T-helper 1 cell treated with Interleukin-12 subunit alpha and Interleukin-12 subunit beta and Interleukin-4 antibody, amounts not matched to agents 30 μg/mL and 1 μg/mL, for 36 hours (primary cell): ENCODE results near the gene AVPR2.

Experiments used
- H3K27ac Mint-ChIP-seq: one replicate; pipeline ENCODE4 v1.8.0; 2021; ENCODE audit warnings: mild to moderate bottlenecking, mixed read lengths
- H3K27me3 Mint-ChIP-seq: one replicate; pipeline ENCODE4 v1.8.0; 2021; ENCODE audit warnings: low read depth, mixed read lengths
- H3K36me3 Mint-ChIP-seq: one replicate; pipeline ENCODE4 v1.8.0; 2021; ENCODE audit warnings: low read depth, mixed read lengths
- H3K4me1 Mint-ChIP-seq: one replicate; pipeline ENCODE4 v1.8.0; 2021; ENCODE audit warnings: low read depth, mixed read lengths
- H3K4me3 Mint-ChIP-seq: one replicate; pipeline ENCODE4 v1.8.0; 2021; ENCODE audit warnings: mild to moderate bottlenecking, moderate library complexity, mixed read lengths
- H3K9me3 Mint-ChIP-seq: one replicate; pipeline ENCODE4 v1.8.0; 2021; ENCODE audit warnings: mixed read lengths

The AVPR2 gene

DNA sequence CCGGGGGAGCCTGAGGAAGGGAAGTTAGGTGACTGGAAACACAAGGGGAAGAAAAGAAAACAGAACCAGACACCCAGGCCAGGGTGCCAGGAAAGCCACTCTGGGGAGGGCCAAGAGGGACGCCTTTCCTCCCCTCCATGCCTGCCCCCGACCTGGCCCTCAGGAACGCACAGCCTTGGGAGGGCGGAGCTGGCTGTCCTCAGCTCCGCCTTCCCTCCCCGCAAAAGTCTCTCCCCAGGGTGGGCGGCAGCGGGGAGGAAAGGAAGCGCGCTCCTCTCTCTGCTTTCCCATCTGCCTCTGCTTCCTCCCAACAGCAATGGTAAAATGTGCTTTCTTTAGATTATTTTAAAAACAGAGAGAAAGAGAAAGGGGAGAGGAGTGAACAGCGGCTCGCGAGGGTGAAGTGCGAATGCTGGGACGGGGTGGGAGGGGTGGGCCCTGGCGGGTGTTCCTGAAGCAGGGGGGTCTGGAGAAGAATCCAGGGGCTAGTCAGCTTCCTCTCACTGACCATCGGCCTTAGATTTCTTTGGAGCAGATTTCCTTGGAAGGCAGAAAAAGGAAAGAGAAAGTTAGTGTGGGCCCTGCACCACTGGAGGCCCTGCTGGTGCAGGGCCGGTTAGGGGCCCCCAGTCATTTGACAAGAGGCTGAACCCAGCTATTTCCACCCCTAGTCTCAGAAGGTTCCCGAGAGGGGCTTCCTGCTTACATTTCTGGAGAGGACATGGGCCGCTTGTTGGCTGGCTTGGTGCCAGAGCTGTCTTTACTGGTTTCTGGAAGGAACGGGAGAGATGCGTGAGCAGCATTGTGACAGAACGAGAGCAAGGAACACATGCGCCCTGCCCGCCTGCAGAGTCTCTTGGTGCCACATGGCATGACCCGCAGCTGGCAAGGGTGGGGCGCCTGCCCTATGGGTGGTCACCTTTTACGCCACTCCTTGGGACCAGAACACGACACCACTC lies 44.7 kb downstream of the AVPR2 start:
- Mint-ChIP-seq H3K36me3 (peaks cover 19% of the 10 kb centered on the region), H3K4me3 (peak overlapping the region; percentile 25), H3K27ac (peak overlapping the region; percentile 31), H3K9me3 (no peaks in the 10 kb centered on the region), H3K27me3 (no peaks in the 10 kb centered on the region), H3K4me1 (peaks cover 14% of the 10 kb centered on the region)

DNA sequence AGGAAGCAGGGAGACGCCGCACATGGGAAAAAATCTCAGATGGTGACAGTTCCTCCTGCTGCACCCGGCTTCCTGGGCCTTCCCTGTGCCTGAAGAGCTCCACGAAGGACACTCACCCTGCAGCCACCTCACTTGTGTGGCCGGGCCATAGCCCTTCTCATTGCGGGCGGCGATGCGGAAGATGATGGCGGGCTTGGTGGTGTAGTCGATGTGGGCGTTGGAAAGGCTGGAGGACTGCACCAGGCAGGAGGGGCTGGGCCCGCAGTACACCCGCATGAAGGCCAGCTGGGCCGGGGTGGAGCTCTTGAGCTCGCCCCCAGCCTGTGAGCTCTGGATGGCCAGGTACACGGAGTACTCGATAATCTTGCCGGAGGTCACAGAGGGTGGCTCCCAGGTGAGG lies 45.7 kb downstream of the AVPR2 start:
- Mint-ChIP-seq H3K27me3 (no peaks in the 10 kb centered on the region), H3K4me1 (peaks cover 11% of the 10 kb centered on the region), H3K4me3 (no peak overlapping the region), H3K9me3 (no peaks in the 10 kb centered on the region), H3K36me3 (peaks cover 17% of the 10 kb centered on the region), H3K27ac (no peak overlapping the region)

DNA sequence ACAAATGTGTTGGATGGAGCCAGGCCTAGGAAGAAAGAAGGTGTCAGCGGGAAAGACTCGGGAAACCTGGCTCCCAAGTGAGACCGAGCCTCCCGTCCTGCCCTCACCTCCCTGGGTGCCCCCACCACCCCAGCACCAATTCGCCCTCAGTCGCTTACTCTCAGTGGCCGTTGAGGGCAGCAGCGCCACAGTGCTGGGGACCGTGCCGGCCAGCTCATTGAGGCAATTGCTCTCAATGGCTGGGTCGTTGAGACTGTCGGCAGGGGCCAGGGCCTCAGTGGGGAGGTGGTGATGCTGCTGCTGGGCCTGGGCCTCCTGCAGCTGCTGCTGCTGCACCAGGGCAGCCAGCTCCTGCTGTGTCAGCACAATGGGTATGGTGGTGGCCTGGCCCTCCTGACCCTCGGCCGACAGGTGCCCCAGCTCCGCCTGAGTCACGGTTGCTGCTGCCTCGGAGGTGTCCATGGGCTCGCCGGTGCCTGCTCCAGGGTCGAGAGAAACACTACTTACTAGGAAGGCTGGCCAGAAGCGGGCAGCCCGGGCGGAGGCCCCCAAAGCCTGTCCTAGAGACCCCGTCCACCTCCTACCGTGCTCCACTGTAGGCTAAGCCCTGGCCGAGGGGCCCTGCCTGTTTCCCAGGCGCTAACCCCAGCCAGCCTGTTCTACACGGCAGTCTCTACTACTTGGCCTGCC lies 47.4 kb downstream of the AVPR2 start:
- Mint-ChIP-seq H3K4me3 (no peak overlapping the region), H3K36me3 (peaks cover 20% of the 10 kb centered on the region), H3K27ac (no peak overlapping the region), H3K4me1 (peaks cover 13% of the 10 kb centered on the region), H3K9me3 (no peaks in the 10 kb centered on the region), H3K27me3 (no peaks in the 10 kb centered on the region)

DNA sequence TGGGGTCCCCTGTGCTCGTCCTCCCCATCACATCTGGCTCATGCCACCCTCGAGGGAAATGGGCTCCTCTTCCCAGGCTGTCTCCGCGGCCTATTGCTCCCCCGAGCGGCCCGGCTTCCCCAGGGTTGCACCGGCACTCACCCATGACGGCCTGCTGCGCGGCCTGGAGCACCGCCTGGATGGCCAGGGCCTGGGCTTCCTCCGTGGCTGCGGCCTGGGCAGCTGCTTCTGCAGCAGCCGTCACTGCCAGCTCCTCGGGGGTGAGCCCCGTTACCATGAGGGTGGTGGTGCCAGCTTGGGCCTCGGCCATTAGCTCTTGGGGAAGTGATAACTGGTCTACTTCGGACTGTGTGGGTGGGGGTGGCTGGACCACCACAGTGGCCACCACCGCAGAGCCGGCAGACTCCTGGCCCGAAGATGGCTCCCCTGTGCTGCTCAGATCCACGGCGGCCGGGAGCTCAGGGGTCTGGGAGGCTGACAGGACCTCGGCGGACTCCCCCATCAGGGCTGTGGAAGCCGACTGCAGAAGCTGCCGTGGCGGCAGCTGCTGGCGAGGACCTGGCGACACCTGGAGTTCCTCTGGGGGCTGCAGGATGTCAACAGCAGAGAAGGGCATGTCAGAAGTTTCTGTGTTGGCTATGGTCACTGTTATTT lies 48.0 kb downstream of the AVPR2 start:
- Mint-ChIP-seq H3K27me3 (no peaks in the 10 kb centered on the region), H3K4me1 (peaks cover 11% of the 10 kb centered on the region), H3K4me3 (no peak overlapping the region), H3K27ac (no peak overlapping the region), H3K36me3 (peaks cover 18% of the 10 kb centered on the region), H3K9me3 (no peaks in the 10 kb centered on the region)

DNA sequence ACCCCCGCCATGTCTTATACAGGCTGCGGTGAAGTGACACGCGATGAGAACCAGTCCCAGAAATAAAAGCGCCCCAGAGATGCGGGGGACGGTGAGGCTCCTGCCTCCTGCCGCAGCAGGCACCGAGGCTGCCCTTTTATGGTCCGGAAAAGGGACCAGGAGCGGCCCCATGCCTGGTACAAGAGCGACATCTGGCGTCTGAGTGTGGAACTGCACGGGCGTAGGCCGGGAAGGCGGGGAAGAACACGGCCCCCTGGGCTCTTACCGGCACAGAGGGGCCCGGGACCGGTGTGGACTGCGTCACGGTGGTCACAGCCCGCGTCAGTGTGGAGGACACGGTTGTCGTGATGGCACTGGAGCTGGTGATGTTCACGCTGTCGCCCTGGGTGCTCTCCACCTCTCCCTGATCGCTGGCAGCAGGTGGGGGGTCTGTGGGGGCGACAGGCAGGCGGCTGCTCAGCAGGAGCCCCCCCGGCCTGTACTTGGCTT lies 48.9 kb downstream of the AVPR2 start:
- Mint-ChIP-seq H3K9me3 (no peaks in the 10 kb centered on the region), H3K27me3 (no peaks in the 10 kb centered on the region), H3K4me3 (no peak overlapping the region), H3K36me3 (peaks cover 20% of the 10 kb centered on the region), H3K4me1 (peaks cover 10% of the 10 kb centered on the region), H3K27ac (no peak overlapping the region)

DNA sequence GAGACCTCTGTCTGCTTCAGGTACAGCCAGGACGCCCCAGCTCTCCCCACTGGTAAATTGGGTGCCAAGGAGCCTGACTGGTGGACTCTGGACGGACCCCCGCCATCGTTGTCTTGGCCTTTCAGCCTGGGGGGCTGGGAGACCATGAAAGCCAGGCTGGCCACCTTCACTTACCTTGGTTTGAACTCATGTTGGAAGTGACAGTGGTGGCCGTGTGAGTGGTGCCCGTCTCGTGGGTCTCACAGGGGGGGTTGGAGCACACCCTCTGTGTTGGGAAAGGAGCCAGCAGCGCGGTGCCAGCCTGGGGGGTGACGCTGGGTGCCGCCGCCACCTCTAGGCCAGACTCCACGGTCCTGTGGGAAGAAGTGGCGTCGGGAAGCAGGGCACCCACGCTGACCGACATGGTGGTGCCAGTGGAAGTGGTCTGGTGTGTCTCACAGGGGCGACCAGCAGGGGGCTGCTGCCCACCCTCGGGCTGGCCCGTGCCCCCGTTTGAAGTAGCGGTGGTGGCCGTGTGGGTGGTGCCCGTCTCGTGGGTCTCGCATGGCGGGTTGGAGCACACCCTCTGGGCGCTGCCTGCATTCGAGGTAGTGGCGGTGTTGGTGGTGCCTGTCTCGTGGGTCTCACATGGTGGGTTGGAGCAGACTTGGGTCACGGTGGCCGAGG lies 49.6 kb downstream of the AVPR2 start:
- Mint-ChIP-seq H3K27ac (no peak overlapping the region), H3K36me3 (peaks cover 21% of the 10 kb centered on the region), H3K27me3 (no peaks in the 10 kb centered on the region), H3K4me1 (peaks cover 10% of the 10 kb centered on the region), H3K4me3 (no peak overlapping the region), H3K9me3 (no peaks in the 10 kb centered on the region)

DNA sequence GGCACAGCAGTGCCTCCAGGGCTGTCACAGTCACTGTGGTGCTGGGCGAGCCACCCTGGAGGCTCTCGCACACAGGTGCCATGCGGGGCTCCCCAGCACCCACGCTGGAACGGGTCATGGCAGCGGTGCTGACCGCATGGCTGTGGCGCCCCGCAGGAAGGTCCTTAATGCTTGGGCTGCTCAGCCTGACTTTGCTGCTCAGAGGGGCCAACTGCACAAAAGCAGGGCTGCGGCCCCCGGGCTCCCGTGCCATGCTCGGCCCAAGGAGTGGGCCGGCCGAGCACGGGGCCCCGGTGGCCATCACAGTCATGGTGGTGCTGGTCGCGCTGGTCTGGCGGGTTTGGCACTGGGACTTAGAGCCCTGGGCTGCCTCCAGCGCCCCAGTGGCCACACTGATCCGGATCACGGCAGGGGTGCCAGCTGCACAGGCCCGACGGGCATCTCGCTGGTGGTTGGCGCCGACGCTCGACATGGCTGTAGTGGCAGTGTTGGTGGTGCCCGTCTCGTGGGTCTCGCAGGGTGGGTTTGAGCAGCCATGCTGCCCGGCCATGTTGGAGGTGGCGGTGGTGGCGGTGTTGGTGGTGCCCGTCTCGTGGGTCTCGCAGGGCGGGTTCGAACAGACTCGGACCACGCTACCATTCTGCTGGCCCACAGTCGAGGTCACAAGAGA lies 50.2 kb downstream of the AVPR2 start:
- no peak overlapping the region for H3K4me3 Mint-ChIP-seq
- peaks cover 6% of the 10 kb centered on the region for H3K4me1 Mint-ChIP-seq
- H3K9me3 Mint-ChIP-seq: no peaks in the 10 kb centered on the region
- H3K27me3 Mint-ChIP-seq: no peaks in the 10 kb centered on the region
- peaks cover 19% of the 10 kb centered on the region for H3K36me3 Mint-ChIP-seq
- H3K27ac Mint-ChIP-seq: no peak overlapping the region

DNA sequence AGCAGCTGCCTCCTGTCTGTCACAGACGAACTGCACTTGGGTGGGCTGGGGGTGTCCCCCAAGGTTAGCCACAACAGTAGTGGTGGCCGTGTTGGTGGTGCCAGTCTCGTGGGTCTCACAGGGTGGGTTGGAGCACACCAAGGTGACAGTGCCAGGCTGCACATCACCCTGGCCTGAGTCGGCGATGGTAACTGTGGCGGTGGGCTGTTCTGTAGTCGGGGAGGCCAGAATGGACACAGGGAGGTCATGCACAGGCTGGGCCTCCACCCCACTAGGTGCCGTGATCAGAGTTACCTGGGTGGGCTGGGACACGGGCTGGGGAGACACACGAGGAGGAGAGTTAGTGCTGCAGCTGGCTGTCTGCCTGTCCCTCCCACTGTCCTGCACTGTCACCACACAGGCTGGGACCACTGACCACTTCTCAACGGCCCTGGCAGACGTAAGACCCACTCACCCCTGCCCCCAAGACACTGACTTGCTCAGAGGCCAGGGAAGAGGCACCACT lies 50.8 kb downstream of the AVPR2 start:
- Mint-ChIP-seq H3K4me1 (peaks cover 5% of the 10 kb centered on the region), H3K27ac (peak overlapping the region; percentile 52), H3K36me3 (peaks cover 18% of the 10 kb centered on the region), H3K9me3 (no peaks in the 10 kb centered on the region), H3K4me3 (no peak overlapping the region), H3K27me3 (no peaks in the 10 kb centered on the region)

DNA sequence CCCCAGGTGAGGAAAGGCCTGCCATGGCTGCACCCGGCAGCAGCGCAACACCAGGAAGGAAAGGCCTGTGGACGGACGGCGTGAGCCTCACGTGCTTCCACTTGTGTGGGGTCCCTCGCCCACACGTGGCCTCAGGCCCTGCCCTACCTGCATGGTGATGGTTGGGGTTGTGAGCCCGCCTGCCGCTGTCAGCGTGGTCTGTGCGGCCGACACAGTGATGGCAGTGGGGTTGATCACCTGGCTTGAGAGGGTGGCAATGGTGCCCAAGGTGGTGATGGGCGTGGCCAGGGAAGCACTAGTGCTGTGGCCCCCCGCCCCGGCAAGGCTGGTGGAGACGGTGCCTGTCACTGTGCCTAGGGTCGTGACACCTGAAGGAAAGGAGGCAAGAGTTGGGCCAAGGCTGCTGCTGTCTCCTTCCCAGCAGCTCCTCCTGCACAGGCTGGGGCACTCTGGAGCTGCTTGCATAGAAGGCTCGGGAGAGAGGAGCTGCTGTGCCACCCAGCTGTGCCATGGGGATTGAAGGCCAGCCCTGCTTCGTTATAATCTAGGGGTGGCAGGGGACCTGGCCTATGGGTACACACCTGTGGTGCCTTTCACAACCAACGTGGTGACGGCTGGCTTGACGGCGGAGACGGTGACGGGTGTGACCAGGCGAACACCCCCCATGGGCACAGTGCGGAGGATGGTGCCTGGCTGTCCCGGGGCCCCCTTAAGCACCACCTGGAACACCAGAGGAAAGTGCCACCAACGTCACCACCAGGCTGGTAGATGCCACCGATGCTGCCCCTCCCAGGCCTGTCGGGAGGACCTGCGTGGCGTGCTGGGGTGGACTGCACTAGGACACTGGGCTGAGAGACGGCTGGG lies 51.8 kb downstream of the AVPR2 start:
- H3K27ac Mint-ChIP-seq: no peak overlapping the region
- H3K4me3 Mint-ChIP-seq: no peak overlapping the region
- H3K9me3 Mint-ChIP-seq: no peaks in the 10 kb centered on the region
- no peaks in the 10 kb centered on the region for H3K27me3 Mint-ChIP-seq
- H3K36me3 Mint-ChIP-seq: peaks cover 14% of the 10 kb centered on the region
- H3K4me1 Mint-ChIP-seq: peaks cover 2% of the 10 kb centered on the region
